H1 (cell line): Measurements from ENCODE around the gene C2CD2L. TPM values are rescaled to one million over a fixed set of nuclear protein-coding genes. Genes with fewer than 3 reads are reported as not detected.
A peak's percentile ranks its signal among the peaks of the same experiment; 100 is the strongest.

Source experiments
- ASH2L ChIP-seq: fragments of 200-600, 300-600 bp; sonication (generic); IDR thresholded peaks from one replicate; pipeline ENCODE4 v1.7.1; 2017; ENCODE audit warnings: low read length
- CTBP2 ChIP-seq: IDR thresholded peaks from 2 replicates; pipeline ENCODE4 v1.7.0; 2011; ENCODE audit warnings: borderline replicate concordance, mild to moderate bottlenecking, moderate library complexity, mixed read lengths, low read length; ENCODE audit not compliant: insufficient read depth, insufficient read length
- EGR1 ChIP-seq: IDR thresholded peaks from 2 replicates; pipeline ENCODE4 v1.6.1; 2011; ENCODE audit warnings: low read depth, low read length, borderline replicate concordance
- EZH2 ChIP-seq: fragments of 200-600 bp; sonication (generic); IDR thresholded peaks from 2 replicates; pipeline ENCODE4 v1.7.1; 2012; ENCODE audit warnings: low read depth, mild to moderate bottlenecking, moderate library complexity, low read length, inconsistent platforms; ENCODE audit not compliant: severe bottlenecking
- GABPA ChIP-seq: IDR thresholded peaks from 2 replicates; pipeline ENCODE4 v1.6.1; 2011; ENCODE audit warnings: mild to moderate bottlenecking, low read length, moderate library complexity, borderline replicate concordance; ENCODE audit not compliant: insufficient read depth
- KDM4A ChIP-seq: IDR thresholded peaks from one replicate; pipeline ENCODE4 v1.7.1; 2012; ENCODE audit warnings: low read depth, mild to moderate bottlenecking, moderate library complexity, low read length, inconsistent platforms; ENCODE audit not compliant: severe bottlenecking
- KDM5A ChIP-seq: fragments of 200-600 bp; IDR thresholded peaks from 2 replicates; pipeline ENCODE4 v1.7.1; 2012; ENCODE audit warnings: mild to moderate bottlenecking, low read length, inconsistent platforms, mixed read lengths
- NANOG ChIP-seq: IDR thresholded peaks from 2 replicates; pipeline ENCODE4 v1.6.1; 2011; ENCODE audit warnings: low read length, low read depth, mild to moderate bottlenecking, inconsistent platforms; ENCODE audit not compliant: insufficient read depth, poor library complexity, severe bottlenecking
- PHF8 ChIP-seq: fragments of 200-600 bp; sonication (generic); conservative IDR thresholded peaks from 2 replicates; pipeline ENCODE4 v1.7.1; 2012; ENCODE audit warnings: low read depth, mild to moderate bottlenecking, inconsistent platforms, low read length, moderate library complexity
- POLR2A ChIP-seq, 2 experiments: IDR thresholded peaks; 1 replicate in 1 of 2; 2 replicates in 1 of 2; pipeline ENCODE4 v1.6.1; 2011; ENCODE audit warnings: low read depth in 2 of 2, low read length in 2 of 2, mild to moderate bottlenecking in 2 of 2; ENCODE audit errors: control extremely low read depth in 1 of 2
- POLR2AphosphoS5 ChIP-seq: IDR thresholded peaks from 2 replicates; pipeline ENCODE4 v1.6.1; 2011; ENCODE audit warnings: low read depth, low read length
- RNF2 ChIP-seq: fragments of 200-900, 300-1000 bp; sonication (generic); IDR thresholded peaks from 2 replicates; pipeline ENCODE4 v1.7.1; 2016; ENCODE audit warnings: borderline replicate concordance, low read depth, mild to moderate bottlenecking, antibody characterized with exemption, low read length; ENCODE audit not compliant: poor library complexity, severe bottlenecking; ENCODE audit errors: missing control alignments
- RXRA ChIP-seq: IDR thresholded peaks from 2 replicates; pipeline ENCODE4 v1.6.1; 2011; ENCODE audit warnings: low read depth, mild to moderate bottlenecking, low read length, moderate library complexity; ENCODE audit not compliant: insufficient read depth
- SAP30 ChIP-seq: fragments of 300-600 bp; sonication (generic); IDR thresholded peaks from 2 replicates; pipeline ENCODE4 v1.7.1; 2012; ENCODE audit warnings: low read length, moderate library complexity, mild to moderate bottlenecking, inconsistent platforms; ENCODE audit not compliant: insufficient read depth, insufficient replicate concordance
- SIN3A ChIP-seq, 2 experiments: IDR thresholded peaks in 1 of 2; conservative IDR thresholded peaks in 1 of 2; 2 replicates each; pipeline ENCODE4 v1.6.1; 2011 to 2012; ENCODE audit warnings: low read length in 2 of 2, improper control_type of control experiment in 1 of 2, low read depth in 1 of 2, mild to moderate bottlenecking in 1 of 2
- SP1 ChIP-seq: IDR thresholded peaks from 2 replicates; pipeline ENCODE4 v1.6.1; 2011; ENCODE audit warnings: low read depth, low read length
- SP2 ChIP-seq: IDR thresholded peaks from 2 replicates; pipeline ENCODE4 v1.6.1; 2012; ENCODE audit warnings: mild to moderate bottlenecking, low read length, inconsistent platforms
- SUZ12 ChIP-seq: fragments of 200-600 bp; sonication (generic); IDR thresholded peaks from 2 replicates; pipeline ENCODE4 v1.6.1; 2012; ENCODE audit warnings: mild to moderate bottlenecking, inconsistent platforms, low read length, moderate library complexity, mixed read lengths
- TAF1 ChIP-seq: IDR thresholded peaks from 2 replicates; pipeline ENCODE4 v1.6.1; 2011; ENCODE audit warnings: mild to moderate bottlenecking, low read depth, low read length
- USF2 ChIP-seq: IDR thresholded peaks from 2 replicates; pipeline ENCODE4 v1.6.1; 2011; ENCODE audit warnings: low read length, improper control_type of control experiment
- YY1 ChIP-seq: IDR thresholded peaks from 2 replicates; pipeline ENCODE4 v1.6.1; 2011; ENCODE audit warnings: low read depth, mild to moderate bottlenecking, low read length
- polyA plus RNA-seq, 7 experiments: library from polyadenylated mRNA; depleted of rRNA in 3 of 7; stranded (reverse) in 5 of 7; unstranded in 2 of 7; fragments of >200 nt in 5 of 7; fragments of 200-250 nt in 2 of 7; gene quantifications; 1 replicate in 5 of 7; 2 replicates in 1 of 7; 4 replicates in 1 of 7; pipeline versions ENCODE4 v1.2.1 to v1.2.3, GENCODE V29; 2011 to 2013; ENCODE audit warnings: missing spikeins in 2 of 7, mixed read lengths in 2 of 7
- total RNA-seq: library from RNA; stranded (reverse); fragmentation: NEBNext Ultra II Directional; extraction: Animal tissue kit (Norgen Biotek cat#: 25700); gene quantifications from 2 replicates; pipeline ENCODE4 v1.2.1, GENCODE V29; 2021

The C2CD2L gene
- total and polyA plus RNA-seq, 2 of the 8 experiments (the other 6 are each of a cell fraction or from before 2014, with no cell fraction given) = 2.5 to 4.0 TPM

GRCh38 chr11:119121008-119121810 lies 14.1 kb downstream of the C2CD2L start, which contains the start of gene HINFP (continued):
- no peak for TF ChIP-seq RNF2
- no peak for TF ChIP-seq YY1
- TF ChIP-seq KDM4A = peak; percentile 63
- TF ChIP-seq SP1 = peak; percentile 96
- TF ChIP-seq KDM5A = no peak
- no peak for TF ChIP-seq CTBP2
- TF ChIP-seq SUZ12 = no peak
- no peak for TF ChIP-seq EZH2
- TF ChIP-seq SP2 = peak; percentile 66
- no peak for TF ChIP-seq RXRA
- TF ChIP-seq POLR2A (IDR thresholded peaks at IDR 0.05; ENCODE audit: control extremely low read depth in 1 of 2, low read depth in 2 of 2, low read length in 2 of 2) = peak; percentile 33 to 87
- peak; percentile 60 for TF ChIP-seq SAP30
- peak; percentile 94 for TF ChIP-seq USF2
- TF ChIP-seq EGR1 = no peak
- peak; percentile 87 for TF ChIP-seq POLR2AphosphoS5
- TF ChIP-seq GABPA = no peak
- TF ChIP-seq ASH2L = no peak
- TF ChIP-seq PHF8 = peak; percentile 78
- peak in 1 of 2 experiments; percentile 62; a peak in 2 of 4 replicates for TF ChIP-seq SIN3A (conservative IDR thresholded peaks at IDR 0.05 in 1 of 2, IDR thresholded peaks at IDR 0.05 in 1 of 2; ENCODE audit: low read depth in 1 of 2, low read length in 2 of 2)
- peak; percentile 83 for TF ChIP-seq TAF1
- no peak for TF ChIP-seq NANOG
